Measurements from ENCODE around the gene NDUFS4. TPM values are rescaled to one million over a fixed set of nuclear protein-coding genes. Genes with fewer than 3 reads are reported as not detected.
"Not testable (repeated sequence)": the region's sequence is repeated elsewhere in the genome, so short reads cannot be mapped to it uniquely, and the experiment has no call there.

The NDUFS4 gene
- total RNA-seq, 2 donors from 2014 or later: 114 to 136 TPM

DNA sequence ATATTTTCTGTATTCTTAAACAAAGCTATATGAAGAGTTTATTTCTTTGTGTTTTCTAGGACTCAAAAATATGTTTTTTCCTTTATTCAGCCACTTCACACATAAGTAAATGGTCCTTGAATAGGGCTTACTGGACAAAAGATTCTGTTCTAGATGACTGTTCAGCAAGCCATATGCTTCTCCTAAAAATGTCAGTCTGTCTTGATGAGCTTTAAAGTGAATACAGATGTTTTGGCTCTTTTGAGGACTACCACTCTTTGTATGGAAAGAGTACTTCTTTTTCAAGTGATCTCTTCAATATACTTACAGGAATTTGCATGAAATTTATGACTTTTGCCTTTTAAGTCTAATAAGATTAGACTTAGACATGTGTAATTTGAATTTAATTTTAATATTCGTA lies 8.4 kb downstream of the NDUFS4 start:
- DNase-seq (no peak), ATAC-seq (no peak)
- intact Hi-C loops (cut with DNase I): no loop called here

DNA sequence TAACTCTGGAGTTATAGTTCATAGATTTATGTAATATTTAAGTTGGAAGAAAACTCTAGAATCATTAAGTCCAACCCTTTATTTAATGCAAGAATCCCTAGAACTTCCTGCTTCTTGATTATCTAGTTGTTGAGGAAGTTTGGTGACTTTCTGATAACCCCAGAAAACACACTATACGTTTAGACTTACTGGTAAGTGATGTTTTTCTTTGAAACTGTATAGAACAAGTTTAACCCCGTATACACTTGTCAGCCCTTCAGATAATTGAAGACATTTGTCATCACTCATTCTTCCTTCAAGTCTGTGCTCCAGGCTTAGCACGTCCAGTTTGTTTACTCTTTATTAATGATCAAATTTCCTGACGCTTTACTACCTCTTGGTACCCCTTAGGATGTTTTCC lies 9.0 kb downstream of the NDUFS4 start:
- no peak for DNase-seq
- no peak for ATAC-seq
- intact Hi-C loops (cut with DNase I): no loop called here

DNA sequence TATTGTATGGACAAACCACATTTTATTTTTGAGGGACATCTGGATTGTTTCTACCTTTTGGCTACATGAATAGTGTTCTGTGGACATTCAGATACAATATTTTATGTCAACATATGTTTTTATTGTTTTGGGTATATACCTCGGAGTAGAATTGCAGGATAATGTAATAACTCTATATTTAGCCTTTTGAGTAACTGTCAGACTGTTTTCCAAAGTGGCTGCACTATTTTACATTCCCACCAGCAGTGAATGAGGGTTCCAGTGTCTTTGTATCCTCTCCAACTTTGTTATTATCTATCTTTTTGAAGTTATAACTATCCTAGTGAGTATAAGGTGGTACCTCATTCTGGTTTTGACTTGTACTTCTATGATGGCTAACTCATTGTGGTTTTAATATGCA lies 11.0 kb downstream of the NDUFS4 start:
- no peak for ATAC-seq
- intact Hi-C loops (cut with DNase I): no loop called here
- no peak for DNase-seq

DNA sequence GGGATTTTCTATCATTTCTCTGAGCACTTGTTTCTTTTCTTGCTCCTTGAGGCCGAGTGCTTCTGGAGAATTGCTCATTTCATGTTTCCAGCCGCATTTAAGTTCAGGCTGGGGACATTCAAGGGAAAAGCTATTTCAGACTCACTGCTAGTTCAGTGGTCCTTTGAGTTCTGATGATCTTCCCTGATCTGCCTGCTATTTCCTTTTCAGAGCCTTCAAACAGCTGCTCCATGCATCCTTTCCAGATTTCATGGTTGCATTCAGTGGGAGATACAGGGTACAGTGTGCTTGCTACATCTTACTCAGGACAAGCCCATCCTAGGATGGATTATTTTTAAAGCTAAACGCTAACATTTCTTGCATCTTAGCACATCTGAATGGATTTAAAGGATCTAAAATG lies 14.7 kb downstream of the NDUFS4 start:
- ATAC-seq: no peak
- DNase-seq: no peak
- intact Hi-C loops (cut with DNase I): no loop called here

DNA sequence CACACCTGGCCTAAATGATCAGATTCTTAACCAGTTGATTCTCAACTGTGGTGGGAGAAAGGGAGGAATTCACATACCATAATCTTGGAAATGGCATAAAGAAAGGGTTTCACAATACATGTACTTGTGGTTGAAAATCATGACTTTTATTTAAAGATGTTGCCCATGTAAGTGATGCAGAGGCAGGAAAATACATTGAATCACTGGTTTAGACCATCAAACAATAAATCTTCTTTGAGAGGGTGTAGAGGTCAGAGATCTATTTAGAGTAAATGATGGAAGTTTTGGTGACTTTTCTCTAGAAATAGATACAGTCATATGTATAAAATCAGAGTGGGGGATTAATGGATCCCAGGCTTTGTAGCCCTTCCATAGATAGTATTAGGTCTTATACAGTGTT lies 15.4 kb downstream of the NDUFS4 start:
- DNase-seq (no peak), ATAC-seq (no peak)
- intact Hi-C loops (cut with DNase I): no loop called here

DNA sequence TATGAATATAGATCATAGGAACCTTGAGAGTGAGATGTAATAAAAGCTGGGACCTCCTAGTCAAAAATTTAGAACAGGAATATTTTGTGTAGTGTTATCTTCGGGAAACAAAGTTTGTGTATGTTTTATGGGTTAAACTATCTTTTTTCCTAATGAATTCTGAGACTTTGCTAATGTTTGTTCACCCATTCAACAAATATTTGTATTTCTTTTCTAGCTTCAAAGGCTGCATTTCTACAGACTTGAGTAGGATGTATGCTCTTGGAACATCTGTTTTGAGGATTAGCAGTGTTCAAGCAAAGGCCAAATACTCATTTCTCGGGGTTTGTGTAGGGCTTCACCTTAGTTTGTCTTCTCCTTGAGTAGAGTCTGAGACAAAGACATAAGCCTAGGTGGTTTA lies 16.2 kb downstream of the NDUFS4 start:
- ATAC-seq (no peak), DNase-seq (no peak)
- intact Hi-C loops (cut with DNase I): no loop called here

DNA sequence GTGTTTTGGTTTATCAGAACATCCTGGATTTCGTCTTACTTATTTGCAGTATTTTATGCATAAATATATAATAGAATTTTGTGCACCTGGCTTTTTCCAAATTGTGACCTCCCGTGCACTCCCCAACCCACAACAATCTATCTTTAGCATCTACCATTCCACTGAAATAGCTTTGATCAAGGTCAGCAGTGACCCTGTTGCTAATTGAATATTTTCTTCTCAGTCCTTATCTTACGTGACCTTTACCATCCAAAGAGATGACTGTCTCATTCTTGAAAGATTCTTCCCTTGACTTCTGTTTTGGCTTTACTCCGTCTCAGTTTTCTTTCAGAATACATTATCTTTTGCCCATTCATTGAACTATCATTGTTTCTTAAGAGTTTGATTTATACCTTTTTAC lies 18.4 kb downstream of the NDUFS4 start:
- ATAC-seq (no peak), DNase-seq (no peak)
- intact Hi-C loops (cut with DNase I): no loop called here

DNA sequence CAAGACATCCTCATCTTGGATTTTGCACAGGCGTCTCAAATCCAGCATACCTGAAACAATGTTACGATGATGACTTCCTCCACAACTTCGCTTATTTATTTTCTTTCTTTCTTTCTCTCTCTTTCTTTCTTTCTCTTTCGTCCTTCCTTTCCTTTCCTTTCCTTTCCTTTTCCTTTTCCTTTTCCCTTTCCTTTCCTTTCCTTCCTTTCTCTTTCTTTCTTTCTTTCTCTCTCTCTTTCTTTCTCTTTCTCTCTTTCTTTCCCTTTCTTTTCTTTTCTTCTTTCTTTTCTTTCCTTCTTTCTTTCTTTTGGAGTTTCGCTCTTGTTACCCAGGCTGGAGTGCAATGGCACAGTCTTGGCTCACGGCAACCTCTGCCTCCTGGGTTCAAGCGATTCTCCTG lies 20.1 kb downstream of the NDUFS4 start:
- intact Hi-C loops (cut with DNase I): no loop called here
- no peak for ATAC-seq
- DNase-seq: no peak

DNA sequence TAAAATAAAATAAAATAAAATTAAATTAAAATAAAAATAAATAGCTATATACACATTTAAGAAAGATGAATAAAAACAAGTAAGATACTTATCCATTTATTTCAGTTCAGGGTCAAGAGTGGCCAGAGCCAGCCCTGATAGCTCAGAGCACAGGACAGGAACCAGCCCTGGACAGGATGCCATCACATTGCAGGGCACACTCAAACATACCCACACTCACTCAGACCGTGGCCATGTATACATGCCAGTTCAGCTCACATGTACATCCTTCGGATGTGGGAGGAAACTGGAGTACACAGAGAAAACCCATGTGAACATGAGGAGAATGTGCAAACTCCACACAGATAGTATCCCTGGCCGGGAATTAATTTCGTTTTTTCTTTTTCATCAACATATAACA lies 21.8 kb downstream of the NDUFS4 start:
- intact Hi-C loops (cut with DNase I): no loop called here
- no peak for ATAC-seq
- no peak for DNase-seq

DNA sequence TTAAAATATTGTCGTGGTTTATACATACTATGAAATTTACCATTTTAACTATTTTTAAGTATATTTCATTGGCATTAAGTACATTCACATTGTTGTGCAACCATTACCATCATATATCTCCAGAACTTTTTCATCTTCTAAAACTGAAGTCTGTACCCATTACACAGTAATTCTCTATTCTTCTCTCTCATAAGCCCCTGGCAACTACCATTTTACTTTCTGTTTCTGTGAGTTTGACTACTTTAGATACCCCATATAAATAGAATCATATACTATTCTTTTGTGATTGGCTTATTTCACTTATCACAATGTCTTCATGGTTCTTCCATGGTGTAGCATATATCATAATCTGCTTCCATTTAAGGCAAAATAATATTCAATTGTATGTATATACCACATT lies 30.3 kb downstream of the NDUFS4 start:
- no peak for ATAC-seq
- intact Hi-C loops (cut with DNase I): no loop called here
- DNase-seq: no peak

DNA sequence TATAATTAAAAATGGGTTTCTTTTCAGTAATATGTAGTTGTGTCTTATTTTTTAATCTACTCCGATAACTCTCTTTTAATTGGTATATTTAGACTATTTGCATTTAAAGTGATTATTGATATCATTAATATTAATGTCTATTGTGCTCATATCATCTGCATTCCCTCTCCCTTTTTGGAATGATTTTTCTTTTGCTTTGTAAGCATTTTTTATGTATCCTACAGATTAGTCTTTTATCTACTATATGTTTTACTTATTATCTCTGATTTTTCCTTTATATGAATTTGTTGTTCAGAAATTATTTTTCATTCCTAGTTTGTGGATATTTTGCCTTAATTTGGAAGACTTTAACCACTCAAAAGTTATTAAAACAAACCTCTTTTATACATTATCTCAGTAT lies 34.0 kb downstream of the NDUFS4 start:
- no peak for DNase-seq
- no peak for ATAC-seq
- intact Hi-C loops (cut with DNase I): no loop called here

DNA sequence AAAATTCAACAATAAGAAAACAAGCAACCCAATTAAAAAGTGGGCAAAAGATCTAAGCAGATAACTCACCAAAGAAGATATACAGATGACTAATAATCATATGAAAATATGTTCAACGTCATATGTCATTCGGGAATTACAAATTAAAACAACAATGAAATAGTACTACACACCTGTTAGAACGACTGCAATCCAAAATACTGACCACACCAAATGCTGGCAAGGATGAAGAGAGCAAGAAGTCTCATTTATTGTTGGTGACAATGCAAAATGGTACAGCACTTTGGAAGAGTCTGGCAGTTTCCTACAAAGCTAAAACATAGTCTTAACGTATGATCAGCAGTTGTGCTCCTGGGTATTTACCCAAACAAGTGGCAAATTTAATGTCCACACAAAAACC lies 37.5 kb downstream of the NDUFS4 start:
- DNase-seq (no peak), ATAC-seq (no peak)
- intact Hi-C loops (cut with DNase I): no loop called here

DNA sequence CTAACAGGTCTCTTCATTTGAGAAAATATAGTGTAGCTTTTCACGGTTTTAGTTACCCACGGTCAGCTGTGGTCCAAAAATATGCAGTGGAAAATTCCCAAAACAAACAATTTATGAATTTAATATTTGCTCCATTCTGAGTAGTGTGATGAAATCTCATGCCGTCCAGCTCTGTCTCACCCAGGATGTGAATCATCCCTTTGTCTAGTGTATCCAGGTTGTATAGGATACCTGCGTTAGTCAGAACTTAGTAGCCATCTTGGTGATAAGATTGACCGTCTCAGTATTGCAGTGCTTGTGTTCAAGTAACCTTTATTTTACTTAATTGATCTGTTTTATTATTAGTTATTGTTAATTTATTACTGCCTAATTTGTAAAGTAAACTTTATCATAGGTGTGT lies 41.1 kb downstream of the NDUFS4 start:
- no peak for DNase-seq
- peak in 1 of 2 donors; percentile 60 for ATAC-seq
- intact Hi-C loops (cut with DNase I): no loop called here

DNA sequence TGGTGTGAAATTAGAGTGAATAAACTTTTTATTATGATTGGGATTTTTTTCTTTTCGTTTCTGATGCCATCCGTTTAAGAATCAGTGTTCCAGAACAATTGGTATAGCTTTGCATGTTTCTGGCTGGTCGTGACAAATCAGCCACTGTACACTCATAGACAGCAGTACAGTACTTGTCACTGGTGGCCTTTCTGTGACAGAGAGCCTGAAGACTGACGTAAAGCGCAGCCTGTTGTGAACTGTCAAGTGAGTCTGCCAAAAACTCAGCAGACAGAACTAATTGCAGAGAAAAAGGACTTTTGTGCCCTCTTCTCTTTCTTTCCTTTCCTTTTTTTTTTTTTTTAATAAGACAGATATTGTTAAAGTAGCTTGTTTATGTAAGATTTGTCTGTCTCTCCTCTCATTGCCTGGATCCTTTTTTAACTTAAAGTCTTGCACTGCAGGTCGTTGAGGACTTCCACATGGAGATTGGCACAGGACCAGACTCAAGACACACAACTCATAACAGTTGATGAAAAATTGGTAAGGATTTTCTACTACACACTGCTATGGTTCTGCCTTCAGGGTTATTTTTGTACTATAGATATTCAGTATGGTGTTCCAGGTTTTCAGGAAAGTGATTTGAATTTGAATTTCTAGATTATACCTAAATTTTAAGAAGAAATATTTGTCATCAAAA lies 42.7 kb downstream of the NDUFS4 start:
- DNase-seq: peak; percentile 26
- intact Hi-C loops (cut with DNase I): no loop called here
- ATAC-seq: peak; percentile 59 to 88

DNA sequence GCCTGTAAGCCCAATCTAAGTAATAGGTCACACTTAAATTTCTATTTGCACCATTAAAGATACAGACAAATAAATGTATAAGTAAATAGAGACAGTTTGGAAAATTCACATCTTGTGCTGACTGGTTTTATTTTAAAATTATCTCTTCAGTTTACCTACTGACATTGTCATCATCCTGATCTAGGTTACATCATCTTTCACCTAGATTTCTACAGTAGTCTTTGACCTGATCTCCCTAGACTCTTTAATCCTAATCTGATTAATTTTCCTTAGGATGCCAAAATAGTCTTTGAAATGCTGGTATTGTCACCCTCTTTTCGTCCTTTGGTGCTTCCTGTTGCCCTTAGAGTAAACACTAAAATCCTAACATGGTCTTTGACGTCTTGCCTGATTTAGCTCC lies 43.9 kb downstream of the NDUFS4 start:
- DNase-seq (no peak), ATAC-seq (no peak)
- intact Hi-C loops (cut with DNase I): no loop called here

DNA sequence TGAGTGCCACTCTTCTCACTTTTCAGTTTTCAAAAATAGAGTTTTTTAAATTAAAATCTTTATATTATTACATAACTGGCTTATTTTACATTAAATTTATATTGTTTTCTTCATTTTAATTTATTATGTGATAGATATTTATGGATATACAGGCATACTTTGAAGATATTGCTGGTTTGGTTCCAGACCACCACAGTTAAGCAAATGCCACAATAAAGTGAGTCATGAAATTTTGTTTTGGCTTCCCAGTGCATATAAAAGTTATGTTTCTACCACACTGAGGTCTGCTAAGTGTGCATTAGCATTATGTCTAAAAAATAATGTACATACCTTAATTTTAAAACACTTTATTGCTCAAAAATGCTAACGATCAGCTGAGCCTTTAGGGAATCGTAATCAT lies 47.4 kb downstream of the NDUFS4 start:
- no peak for ATAC-seq
- intact Hi-C loops (cut with DNase I): no loop called here
- DNase-seq: no peak

DNA sequence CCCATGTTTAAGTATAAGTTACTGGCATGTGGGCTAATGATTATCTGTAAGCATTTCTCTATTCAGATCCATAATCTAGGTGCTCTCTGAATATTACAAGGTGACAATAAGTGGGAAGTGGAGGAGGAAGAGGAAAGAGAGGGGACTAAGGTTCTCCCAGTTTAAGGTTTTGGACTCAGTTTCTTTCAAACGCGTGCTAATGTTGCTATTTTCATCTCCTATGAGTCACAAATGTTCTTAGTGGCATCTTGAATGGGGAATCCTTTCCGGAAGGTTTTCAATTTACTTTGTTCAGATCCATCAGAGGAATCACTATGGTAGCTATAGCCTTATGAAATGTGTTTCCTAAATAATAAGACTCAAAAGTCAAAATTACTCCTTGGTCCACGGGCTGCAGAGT lies 48.5 kb downstream of the NDUFS4 start:
- intact Hi-C loops (cut with DNase I); ATAC-seq; DNase-seq: not testable (repeated sequence)

DNA sequence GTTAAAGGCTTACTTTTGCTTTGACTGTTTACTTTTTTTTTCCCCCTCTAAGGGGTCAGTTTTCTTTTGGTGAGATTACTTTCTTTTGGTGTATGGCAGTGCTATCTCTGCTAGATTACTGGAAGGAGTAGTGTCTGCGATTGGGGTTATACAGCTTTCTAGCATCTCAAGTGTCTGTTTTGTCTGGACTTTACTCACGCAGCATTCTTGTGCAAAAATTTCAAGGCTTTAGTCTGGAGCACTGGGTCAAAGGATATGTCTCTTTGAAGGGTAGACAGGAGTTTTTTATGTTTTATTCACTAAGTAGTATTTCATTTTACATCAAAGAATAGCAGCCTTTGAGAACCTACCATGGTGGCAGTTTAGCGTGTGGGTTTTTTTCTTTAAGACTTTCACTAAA lies 52.6 kb downstream of the NDUFS4 start:
- no peak for ATAC-seq
- no peak for DNase-seq
- intact Hi-C loops (cut with DNase I): no loop called here

DNA sequence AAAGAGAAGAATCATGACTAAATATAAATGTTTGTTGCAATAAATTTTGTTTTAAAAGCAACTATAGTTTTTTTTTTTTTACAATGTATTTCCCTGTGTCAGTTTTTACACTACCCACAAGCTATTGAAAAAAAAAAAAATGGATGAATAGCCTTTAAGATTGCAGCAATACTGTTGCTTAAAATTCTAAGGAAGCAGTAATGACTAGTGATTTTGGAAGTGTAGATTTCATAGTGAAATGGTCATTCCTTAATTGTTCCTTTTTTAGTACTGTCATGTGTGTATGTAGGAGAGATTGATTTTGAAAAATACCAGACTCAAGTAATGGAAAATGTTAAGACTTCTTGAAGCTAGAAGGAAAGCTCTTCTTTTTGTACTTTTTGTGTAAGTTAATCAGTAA lies 53.1 kb downstream of the NDUFS4 start:
- no peak for ATAC-seq
- intact Hi-C loops (cut with DNase I): no loop called here
- no peak for DNase-seq

DNA sequence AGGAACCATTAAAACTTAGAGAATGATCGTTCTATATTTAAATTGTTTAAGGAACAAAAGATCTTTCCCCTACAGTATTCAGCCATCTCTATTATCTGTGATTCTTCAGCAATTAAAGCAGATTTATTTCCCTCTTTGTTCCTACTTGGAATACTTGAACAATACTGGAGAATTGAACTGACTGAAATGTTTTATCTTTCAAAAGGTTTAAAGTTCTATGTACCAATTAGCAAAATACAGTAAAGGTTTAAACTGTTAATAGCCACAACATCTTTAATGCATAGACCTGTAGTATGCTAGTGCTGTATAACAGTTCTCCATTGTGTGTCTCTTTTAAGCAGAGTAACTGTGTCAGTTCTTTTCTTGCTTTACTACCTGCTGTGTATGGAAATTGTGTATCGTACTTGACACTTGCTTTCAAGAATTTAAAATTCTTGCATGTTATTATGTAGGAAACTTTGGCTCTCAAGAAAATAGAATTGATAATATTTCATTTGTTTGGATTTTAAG lies 54.0 kb downstream of the NDUFS4 start:
- intact Hi-C loops (cut with DNase I): no loop called here
- DNase-seq: no peak

DNA sequence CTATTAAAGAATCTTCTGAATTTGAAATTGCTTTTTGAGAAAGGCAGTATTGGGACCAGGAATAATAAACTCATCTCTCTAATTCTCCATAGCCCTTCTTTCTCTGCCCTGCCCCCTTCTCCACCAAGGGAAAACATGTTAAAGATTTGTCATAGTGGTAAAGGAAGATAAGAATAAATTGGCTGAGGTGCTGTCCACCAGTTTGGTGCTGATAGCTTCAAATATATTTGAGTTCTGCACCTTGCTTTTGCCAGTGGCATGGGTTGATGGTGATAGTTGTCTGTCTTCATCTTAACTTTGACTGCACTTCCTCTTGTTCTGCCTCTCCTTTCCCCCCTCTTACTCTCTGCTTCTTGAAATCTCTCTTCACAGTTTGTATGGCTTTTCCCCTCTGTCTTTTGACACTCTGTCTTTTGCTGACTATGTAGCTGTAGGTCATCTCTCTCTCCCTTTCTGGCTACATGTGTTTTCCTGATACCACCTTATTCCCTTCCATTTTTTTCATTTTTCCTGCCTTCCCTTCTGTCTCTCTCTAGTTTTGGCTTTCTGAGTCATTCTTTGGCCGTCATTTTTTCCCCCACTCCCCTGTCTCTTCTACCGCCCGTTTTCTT lies 56.6 kb downstream of the NDUFS4 start:
- no peak for ATAC-seq
- DNase-seq: no peak
- intact Hi-C loops (cut with DNase I): no loop called here

More for the DNA sequence above, 54.0 kb downstream of the NDUFS4 start:
- ATAC-seq: no peak

Measured in left cardiac atrium (tissue), 4 donors.